GM21381 (cell line): ENCODE data around the gene CXCR4.
A peak's percentile ranks its signal among the peaks of the same experiment; 100 is the strongest.

Experiments
- ATAC-seq: cut with Tn5 transposase; IDR thresholded peaks from one replicate; pipeline ENCODE4 v1.9.1; 2021; ENCODE audit warnings: mild to moderate bottlenecking, moderate library complexity; ENCODE audit not compliant: unreplicated experiment

Gene CXCR4

DNA sequence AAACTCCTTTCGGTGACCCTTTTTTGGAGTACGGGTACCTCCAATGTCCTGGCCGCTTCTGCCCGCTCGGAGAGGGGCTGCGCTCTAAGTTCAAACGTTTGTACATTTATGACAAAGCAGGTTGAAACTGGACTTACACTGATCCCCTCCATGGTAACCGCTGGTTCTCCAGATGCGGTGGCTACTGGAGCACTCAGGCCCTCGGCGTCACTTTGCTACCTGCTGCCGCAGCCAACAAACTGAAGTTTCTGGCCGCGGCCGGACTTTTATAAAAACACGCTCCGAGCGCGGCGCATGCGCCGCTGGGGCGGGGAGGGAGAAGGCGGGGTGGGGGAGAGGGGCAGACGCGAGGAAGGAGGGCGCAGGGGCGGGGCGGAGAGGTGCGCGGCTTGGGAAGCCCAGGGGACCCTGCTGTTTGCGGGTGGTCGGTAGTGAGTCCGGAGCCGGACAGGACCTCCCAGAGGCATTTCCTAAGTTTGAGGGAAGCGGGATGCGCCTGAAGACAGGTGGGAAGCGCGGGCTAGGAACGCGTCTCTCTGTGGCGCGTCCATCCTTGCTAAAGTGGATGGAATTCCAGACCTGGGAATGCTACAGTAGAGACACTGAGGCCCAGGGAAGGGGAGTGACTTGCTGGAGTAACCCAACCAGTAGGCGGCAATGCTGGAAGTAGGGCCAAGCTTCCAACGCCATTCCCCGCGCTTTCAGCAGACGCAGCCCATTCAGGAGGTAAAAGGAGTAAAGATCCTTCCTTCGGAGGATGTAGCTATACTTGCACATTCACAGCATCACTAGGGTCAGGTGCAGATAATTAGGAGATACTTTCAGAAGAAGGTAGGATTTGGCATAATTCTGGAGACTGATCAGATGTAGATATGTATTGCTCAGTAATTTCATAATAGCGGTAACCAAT is at the start of gene CXCR4:
Gene CXCR4 (minus strand): TSS at position 241 of the 910 bp plus-strand sequence. CDS start 89 bp downstream, at position 152.
- peak; percentile 20 for ATAC-seq

GRCh38 chr2:136164280-136164776 is 46.4 kb upstream of the CXCR4 start:
- ATAC-seq, result no peak

DNA sequence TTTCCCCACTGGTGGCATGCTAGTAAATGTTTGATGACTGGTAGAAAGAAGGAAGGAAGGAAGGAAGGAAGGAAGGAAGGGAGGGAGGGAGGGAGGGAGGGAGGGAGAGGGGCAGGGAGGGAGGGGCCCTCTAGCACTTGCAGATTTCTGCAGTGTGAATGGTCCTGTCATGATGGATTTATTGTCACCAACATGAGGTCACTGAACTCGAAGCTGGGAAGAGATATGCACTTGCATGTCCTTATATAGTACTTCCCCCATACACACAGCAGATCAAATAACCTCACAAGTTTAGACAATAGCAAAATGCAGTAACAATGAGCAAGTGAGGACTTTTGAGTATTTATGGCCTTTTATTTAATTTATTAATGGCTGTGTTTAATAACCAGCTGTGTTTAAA is 44.5 kb upstream of the CXCR4 start:
- no peak for ATAC-seq

GRCh38 chr2:136156411-136156810 is 38.5 kb upstream of the CXCR4 start:
- no peak for ATAC-seq

GRCh38 chr2:136154384-136154783 is 36.4 kb upstream of the CXCR4 start:
- no peak for ATAC-seq

DNA sequence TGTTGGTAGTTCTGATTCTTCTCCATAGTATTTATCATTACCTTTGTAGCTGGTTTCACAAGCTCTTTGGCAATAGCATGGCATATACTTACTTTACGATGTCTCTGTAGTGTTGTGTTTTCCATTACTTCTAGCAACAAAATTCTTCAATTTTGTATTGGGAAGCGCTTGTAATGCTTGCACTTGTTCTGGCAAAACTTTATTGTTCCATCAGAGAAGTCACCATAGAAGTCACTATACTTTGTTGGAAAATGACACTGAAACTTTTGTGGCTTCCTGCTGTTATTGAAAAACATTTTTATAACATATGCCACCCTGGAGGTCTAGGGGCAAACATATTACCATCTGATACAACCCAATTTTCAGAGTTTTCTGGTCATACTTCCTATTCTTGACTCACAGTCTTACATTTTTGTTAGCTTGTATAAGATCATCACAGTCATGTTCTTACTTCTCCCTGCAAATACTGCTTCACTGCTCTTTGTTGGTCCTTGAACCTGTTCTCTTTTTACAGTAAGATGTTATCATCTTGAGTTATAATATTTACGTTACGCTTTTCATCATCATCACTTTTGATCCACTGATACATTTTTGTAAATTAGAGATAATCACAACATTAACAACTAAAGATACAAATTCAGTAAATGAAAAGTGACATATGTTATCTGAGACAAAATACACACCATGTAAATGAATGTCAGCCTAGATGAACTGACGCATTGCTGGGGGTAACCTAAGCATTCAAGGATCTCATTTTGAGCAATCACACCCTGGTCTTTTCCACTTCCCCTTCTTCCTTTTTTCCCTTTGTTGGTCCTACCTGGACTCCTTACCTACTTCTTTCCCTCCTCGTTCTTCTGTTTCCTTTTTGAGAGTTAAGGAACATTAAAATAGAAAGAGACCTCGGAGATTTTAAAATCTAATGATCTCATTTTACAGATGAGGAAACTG is 33.3 kb upstream of the CXCR4 start:
- no peak for ATAC-seq

- ATAC-seq, result no peak
Measured at GRCh38 chr2:136149011-136149410, 31.1 kb upstream of the CXCR4 start.

- ATAC-seq, result no peak
Measured at GRCh38 chr2:136146564-136146963, 28.6 kb upstream of the CXCR4 start.

DNA sequence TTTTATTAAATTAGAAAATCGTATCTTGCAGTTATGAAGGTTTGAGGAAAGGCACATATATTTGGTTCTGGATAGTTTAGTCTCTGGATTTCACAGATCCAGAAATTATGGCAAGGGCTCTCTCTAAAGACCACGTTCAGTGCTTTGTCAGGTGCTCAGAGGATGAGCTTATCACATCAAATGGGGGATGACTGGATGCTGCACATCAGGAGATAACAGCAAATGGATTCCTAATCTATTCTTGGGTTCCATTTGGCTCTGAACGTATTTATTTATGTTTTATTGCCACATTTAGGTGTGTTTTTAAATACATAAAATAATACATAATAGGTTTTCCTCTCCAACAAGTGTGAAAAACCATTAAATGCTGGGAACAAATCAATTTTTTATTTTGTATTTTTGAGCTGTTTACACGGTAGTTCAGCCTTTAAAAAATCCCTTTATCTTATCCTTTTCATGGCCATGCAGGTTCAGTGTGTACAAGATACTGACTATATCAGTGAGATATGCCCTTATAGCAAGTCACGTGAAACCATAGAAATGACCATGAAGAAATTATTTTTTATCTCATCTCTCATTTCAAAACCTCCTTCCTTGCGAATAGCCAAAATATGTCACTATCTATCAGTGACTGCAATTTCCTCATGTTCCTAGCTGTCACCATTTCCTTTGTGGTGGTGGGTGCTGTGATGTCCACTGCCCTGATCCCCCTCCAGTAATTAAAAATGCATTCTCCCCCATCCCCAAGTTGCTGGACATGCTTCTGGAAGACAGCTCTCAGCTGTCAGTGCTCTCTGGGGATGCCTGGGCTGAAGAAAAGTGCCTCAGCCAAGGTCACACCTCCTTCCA is 25.9 kb upstream of the CXCR4 start:
- no peak for ATAC-seq

DNA sequence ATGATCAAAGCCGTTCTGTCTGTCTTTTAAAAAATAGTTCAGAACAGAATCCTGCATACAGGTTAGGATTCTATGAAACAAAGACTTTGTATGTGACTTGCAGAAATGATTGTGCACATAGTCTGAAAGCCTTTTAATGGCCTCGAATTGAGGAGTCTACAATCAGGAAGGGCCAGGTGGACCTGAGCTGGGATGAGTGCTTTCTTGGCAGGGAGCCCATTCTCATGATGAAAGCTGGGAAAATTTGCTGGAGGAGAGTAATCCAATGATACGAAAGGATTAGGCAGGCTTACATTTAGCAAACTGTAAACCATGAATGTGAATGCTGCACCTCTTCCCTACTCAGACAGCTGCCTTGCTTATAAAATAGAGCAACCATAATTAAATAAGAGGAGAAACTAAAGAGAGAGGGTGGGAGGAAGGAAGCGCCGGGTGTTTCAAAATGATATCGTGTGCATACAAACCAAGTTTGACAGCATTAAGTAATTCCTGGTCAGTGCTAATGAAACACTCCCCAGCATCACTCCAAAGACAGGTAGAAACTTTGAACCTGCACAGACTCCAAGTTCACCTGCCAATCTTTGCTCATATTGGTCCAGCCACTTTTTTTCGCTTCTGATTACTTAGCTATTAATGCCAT is 23.7 kb upstream of the CXCR4 start:
- ATAC-seq, result no peak

DNA sequence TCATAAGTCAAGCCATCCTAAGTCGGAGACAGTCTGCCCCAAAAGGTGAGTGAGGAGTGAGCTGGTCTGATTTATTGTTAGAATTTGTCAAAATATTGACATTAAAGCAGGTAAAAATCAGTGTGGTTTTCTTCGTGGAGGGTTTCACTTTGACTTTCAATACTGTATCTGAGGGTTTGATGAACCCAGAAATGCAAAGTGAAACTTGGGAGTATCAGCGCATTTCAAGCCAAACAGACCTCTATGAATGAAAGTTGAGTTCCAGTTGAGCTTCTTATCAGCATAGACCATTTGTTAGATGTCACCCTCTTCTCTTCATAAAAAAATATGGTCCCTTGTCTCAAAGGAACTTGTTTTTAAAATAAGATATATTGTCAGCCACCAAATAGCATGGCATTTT is 21.7 kb upstream of the CXCR4 start:
- ATAC-seq, result no peak

DNA sequence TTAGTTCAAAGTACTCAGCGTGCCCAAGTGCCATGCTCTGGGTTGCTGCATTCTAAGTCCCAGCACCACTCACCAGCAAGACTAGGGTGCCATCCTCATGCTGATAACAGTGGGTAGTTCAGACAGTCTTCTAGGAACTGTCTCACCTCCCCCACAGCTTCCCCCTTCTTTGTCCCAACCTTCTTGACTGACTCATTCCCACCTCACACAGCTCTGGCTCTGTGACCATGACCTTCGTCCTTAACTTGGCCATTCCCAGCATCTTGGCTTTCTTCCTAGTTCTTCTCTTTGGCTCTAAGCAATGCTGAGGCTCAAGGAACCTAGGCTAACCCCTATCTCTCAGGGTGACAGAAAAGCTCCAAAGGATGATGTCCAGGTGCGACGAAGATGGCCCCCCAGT is 20.0 kb upstream of the CXCR4 start:
- ATAC-seq, result no peak

DNA sequence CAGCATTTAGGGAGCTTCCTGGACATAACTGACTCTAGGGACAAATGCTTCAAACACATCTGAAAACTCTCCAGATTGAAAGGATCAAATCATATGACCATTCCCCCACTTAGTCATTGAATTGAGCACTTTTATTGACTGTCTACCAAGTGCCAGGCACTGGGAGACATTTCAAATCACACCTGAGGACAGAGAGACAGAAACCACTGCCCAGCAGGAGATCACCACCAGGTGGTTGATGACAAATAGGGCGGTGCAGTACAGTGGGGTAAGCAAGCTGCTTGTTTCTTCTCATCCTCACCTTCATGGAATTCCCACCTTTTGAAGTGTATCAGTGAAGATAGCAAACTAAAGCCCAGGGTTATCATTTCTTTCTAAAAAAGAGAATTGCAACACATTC is 19.0 kb upstream of the CXCR4 start:
- ATAC-seq, result no peak

DNA sequence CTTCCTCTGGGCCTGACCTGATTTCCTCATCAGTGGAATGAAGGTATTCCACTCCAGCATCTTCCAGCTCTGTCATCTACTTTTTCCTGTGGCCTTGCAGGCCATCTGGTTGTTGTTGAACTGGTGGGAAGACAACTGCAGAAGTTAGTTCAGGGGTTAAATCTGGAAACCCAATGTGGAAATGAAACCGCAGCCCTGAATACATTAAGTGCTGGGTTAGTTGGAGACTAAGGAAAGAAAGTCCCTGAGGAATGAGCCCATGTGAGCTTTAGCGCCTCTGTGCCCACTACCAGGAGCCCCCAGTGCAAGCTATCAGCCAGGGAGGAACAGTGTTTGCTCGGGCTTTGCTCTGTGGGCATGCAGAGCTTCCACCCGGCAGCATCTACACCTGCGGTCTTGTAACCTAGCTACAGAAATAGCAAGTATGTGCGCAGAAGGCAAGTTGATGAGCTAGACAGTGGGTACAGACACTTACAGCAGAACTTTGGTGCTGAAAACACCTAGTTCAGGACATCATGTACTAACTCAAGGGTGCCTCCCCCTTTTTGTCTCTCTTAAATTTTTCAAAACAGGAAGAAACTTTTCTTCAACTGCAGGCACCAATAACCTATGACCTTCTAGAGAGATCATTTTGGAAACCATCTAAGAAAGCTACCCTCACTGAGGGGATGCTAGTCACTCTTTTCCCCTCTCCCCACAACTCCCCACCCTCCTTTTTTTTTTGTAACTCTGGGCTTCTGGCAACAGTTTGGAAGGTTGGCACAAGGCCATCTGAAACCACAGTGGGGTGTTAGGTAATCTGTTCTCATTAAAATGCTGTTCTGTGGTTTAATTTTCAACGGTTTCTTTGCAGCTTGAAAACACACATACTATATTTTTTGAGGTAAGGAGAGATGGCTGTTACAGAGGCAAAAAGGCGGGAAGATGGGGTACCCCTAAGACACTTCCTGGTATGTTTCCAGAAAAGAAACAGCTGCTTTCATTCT is 18.3 kb upstream of the CXCR4 start:
- peak; percentile 36 for ATAC-seq

DNA sequence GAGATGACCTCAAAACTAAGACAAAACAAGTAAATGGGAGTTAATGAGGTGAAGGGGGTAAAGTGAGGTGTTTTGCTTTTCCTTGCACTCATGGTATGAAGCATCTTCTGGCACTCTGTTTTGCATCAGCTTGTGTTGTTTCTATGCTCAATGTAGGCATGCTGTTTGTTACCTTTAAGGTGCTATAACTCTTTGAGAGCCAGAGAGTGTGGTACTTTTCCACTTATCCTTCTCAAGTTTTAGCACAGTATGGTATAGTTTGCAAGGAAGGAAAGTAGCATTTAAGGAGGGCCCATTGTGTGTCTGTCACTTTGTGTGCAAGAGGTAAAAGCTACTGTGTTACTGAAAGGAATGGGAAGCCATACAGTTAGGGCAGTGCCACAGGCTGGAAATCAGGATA is 17.5 kb upstream of the CXCR4 start:
- no peak for ATAC-seq

GRCh38 chr2:136134126-136134525 is 16.2 kb upstream of the CXCR4 start:
- ATAC-seq, result no peak

- no peak for ATAC-seq
Measured at GRCh38 chr2:136133586-136133985, 15.6 kb upstream of the CXCR4 start.

DNA sequence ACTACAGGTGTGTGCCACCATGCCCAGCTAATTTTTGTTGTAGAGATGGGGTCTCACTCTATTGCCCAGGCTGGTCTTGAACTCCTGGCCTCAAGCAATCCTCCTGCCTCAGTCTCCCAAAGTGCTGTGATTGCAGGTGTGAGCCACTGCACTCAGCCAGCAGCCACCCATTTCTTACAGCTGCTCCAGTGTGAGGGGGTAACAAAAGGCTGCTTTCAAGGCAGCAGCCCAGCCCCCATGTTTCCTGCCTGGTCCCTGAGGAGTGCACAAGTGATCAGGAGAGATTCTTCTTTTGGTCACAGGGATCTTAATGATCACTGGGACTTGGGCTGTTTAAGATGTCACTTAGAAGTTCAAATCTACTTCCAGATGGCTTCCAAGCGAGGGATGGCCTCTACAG is 15.2 kb upstream of the CXCR4 start:
- no peak for ATAC-seq

- no peak for ATAC-seq
Measured at GRCh38 chr2:136132825-136133155, 14.8 kb upstream of the CXCR4 start.
